NCI-H2107 (cell line): ENCODE results near the gene SZT2.
"Not testable (repeated sequence)": the region's sequence is repeated elsewhere in the genome, so short reads cannot be mapped to it uniquely, and the experiment has no call there.

Experiments
- DNase-seq: peaks from one replicate; lab custom pipeline; 2025; lab: John Stamatoyannopoulos, UW

SZT2 gene

DNA sequence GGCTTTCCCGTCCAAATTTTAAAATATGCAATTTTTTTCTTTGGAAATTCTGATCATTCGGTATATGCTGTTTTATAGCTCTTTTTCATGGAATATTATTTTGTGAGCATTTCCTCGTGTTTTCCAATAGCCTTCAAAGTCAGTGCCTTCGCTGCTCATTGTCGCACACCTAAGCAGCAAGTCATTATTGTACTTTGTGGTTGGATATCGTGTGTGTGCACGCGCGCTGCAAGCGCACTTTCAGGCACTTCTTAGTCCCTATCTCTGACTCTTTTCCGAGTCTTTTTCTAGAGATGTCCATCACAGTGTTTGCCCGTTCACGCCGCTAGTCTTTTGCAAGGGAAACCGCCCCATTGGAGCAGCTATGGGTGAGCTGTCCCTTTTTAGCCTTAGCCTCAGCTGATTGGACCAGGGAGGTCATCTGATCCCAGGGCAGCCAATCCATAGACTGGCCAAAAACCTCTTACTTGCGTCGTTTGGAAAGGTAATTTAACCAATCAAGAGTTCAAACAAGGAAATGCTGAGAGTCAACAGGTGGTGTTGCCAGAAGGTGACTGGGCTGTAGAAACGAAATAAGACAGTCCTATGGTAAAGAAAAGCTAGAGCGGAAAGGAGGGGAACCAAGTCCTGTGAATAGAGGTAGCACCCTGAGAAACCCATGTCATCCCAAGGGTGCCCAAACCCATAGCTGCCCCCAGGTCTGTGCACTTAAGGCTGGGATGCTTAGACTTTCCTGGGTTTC is 64.7 kb downstream of the SZT2 start:
- peak; percentile 85 for DNase-seq

DNA sequence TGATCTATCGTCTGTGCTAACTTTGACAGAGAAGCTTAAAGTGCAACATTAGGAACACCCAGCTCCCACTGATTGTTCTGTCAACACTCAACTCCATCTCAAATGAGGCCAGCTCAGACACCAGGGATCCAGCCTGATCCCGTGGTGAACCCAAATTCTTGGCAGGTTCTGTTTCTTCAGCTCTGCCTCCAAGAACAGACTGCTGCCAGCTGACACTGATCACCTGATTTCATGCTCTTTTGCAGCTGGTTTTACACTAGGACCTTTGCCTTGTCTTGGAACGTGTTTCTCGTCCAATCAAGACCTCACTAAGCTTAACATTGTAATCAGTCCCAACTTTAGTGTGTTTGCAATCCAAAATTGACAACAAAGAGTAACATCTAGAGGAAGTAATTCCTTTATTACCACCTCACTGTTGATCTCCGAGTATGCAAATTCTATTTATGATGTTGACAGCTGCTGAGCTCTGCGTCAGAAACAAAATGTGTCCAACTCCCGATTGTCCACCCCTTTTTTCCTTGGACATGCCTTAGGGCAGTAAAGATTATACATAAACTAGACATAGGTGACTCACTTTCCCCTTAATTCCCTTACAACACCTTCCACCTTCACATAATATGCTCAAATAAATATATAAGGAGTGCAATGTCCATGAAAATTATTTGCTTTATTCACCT is 65.7 kb downstream of the SZT2 start:
- DNase-seq = no peak

DNA sequence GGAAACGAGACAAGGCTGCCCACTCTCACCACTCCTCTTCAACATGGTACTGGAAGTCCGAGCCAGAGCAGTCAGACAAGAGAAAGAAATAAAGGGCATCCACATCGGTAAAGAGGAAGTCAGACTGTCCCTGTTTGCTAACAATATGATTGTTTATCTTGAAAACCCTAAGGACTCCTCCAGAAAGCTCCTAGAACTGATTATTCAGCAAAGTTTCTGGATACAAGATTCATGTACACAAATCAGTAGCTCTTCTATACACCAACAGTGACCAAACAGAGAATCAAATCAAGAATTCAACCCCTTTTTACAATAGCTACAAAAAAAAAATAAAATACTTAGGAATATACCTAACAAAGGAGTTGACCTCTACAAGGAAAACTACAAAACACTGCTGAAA is 68.7 kb downstream of the SZT2 start:
- not testable (repeated sequence) for DNase-seq

DNA sequence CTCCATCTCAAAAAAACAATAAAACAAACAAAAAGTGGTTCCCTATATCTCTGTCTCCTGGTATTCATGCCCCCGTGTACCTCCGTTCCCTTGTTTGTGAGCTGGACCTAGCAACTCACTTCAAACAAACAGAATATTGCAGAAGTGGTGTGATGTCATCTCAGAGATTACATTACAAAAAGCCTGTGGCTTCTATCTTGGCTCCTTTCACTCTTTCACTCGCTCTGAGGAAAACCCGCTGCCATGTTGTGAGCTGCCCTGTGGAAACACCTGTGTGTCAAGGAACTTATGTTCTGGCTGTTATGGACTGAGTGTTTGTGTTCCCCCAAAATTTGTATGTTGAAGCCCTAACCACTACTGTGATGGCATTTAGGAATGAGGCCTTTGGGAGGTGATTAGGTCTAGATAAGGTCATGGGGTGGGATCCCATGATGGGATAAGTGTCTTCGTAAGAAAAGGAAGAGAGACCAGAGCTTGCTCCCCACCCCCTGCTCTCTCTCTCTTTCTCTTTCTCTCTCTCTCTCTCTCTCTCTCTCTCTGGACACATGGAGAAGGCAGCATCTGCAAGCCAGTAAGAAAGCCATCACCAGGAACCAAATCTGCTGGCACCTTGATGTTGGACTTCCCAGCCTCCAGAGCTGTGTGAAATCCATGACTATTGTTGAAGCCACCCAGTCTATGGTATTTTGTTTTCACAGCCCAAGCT is 71.4 kb downstream of the SZT2 start:
- no peak for DNase-seq

DNA sequence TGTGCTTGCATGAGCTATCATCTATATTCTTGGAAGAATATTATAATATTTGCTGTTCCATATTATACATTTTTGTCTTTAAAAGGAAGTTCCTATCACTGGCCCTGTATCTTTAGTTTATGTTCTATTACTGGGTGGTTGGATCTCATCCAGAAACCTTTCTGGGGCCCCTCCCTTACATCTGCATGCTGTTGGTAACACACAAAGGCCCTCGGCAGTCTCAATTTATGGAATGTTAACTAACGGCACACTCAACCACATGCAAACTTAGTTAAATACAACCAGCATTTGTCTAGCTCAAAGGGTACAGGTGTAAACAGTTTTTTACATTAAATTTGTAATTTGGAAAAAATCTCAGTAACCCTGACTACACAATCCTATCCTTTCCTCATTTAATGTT is 73.8 kb downstream of the SZT2 start:
- DNase-seq = no peak

DNA sequence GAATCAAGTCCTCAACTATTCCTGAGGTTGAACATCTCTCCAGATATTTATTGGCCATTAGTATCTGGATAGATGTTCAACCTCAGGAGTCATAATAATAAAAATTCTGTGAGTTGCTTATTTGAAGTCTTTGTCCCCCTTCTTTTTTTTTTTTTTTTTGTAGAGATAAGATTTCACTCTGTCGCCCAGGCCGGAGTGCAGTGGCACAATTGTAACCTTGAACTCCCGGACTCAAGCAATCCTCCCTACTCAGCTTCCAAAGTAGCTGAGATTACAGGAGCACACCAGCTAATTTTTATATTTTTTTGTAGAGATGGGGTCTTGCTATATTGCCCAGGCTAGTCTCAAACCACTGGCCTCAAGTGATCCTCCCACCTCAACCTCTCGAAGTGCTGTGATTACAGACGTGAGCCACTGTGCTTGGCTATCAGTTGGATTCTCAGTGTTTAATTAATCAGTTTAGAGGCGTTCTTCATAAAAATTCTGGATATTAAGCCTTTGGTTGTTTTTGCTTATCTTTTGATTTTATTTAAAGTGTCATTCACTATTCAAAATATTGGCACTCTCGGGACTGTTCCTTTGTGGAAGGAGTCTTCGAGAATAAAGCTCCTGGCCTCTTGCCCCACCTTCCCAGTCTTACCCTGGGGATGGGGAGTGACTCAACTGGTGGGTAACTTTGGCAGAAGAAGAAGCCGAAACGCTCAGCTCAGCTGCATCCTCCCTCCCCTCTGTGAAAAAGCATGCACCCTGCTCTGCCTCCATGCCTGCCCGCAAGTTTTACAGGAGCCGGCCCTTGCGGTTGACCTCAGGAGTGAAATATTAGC is 75.2 kb downstream of the SZT2 start:
- no peak for DNase-seq

DNA sequence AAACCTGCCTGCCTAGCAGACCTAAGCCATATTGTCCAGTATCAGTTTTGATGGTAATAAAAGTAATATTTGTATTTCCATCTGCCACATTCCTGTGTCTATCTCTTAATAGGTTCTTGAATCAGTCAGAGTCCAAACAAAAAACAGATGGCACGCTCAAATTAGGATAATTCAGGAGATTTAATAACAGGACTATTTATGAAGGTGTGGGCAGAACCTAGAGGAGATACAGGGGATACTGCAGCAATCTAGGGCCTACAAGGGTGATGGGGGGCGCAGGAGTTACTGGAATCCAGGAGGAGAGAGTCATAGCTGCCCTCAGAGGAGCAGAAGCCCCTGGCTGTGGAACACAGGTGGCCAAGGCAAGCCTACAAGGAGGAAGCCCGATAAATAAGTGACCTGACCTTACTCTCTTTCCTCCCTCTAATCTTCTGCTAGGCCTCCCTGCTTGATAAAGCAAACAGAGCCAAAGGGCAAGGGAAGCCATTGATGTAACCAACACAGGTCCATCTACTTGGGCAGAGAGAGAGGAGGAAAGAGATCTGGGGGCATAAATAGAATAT is 75.9 kb downstream of the SZT2 start:
- DNase-seq = no peak

DNA sequence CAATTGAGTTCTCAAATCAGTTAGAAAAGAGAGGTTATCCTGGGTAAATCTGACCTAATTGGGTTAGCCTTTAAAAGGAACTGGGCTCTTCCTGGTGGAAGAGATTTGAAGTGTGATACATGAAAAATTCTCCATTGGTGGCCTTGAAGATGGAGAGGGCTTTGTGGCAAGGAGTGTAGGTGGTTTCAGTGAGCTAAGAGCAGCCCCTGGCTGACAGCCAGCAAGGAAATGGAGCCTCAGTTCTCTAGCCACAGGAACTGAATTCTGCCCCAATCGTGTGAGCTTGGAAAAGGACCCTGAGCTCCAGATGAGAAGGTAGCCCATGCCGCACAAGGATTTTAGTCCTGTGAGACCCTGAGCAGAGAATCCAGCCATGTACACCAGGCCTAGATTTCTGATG is 76.7 kb downstream of the SZT2 start:
- DNase-seq = no peak

DNA sequence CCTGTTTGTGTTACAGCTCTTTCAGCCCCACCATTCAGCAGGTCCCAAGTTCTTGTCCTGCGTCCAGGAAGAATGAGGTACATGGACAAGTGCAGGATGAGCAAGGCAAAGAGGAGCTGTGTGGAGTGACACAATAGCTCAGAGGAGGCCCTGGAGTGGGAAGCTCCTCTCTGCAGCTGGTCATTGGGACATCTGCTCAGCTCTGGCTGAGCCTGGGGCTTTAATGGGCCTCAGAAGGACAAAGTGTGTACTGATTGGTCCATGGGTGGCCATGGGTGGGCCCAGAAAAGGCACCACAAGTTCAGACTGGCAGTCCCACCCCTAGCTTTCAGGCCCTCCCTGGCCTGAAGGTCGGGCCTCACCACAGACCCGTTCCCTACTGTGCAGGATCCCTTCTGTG is 78.7 kb downstream of the SZT2 start:
- DNase-seq = no peak

DNA sequence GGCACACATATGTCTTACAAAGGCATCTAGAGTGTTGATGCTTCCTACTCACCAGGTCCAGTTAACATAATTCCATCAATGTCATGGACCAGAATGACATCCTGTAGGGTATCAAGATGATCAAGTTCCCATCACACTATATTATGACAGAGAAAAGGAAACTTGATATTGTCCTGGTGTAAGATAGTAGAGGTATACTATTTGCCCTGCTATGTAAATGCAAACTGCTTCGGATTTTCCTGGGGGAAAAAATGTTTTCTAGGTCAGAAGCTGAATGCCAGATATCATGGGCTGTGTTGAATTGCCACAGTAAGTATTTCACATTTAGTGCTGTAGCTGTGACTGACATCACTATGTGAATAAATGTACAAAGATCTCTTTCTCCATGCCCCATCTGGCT is 80.2 kb downstream of the SZT2 start:
- DNase-seq = no peak

DNA sequence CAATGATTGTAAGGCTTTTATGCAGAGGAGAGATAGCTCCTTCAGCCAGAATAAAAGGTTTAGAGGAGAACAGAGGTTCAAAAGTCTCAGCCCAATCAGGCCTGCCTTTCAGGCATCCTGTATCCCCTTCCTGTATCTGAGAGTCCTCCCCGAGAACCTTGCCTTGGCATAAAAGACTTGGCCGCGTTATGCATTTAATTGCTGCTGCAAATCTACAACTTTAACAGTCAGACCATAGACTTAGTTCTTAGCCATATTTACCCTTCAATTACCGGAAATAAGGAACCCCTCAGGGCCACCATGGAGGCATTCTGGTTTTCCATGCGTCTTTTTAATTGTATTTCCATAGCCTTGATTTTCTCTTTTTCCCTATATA is 82.4 kb downstream of the SZT2 start:
- DNase-seq = no peak

DNA sequence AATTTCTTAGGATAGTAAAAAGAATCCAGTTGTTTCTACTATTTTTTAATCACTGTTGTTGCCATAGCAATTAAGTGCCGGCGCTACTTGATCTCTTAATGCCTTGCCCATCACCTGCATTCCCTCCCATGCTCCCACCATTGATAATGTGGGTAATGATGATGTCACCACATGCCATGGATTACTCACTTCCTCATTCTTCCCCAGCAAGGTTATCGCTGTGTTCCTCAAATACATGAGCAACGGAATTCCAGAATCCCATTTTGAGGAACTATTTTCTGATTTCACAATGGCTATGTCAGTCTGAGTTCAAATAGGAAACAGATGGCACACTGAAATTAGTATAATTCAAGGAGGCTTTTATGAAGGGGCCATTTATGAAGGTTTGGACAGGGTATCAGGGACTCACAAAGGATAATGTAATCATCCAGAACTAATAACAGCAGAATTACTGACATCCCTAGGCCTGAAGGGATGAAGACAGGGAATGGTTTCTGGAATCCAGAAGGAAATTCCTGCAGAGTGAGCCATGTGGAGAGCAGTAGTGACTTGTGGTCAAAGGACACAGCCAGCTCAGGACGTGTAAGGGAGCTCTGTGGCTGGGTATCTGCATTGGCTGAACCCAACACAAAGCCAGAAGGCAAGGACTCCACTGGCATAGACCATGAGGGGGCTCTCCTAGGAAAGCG is 82.9 kb downstream of the SZT2 start:
- not testable (repeated sequence) for DNase-seq

DNA sequence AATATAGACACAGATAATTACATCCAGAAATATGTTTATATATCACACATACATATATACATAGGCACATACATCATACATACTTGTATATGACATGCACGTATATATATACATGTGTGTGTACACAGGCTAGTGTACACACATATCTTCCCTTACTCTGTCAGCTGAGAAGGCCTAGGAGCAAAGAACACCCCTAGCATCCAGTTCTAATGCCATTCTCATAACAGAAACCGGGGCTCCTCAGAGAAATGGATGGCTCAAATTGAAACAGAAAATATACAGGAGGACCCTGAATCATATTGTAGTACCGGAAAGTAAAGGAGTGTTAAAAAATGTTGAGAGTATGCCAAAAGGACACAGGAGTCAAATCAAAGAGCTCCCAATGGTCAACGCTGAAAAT is 83.8 kb downstream of the SZT2 start:
- DNase-seq = no peak

DNA sequence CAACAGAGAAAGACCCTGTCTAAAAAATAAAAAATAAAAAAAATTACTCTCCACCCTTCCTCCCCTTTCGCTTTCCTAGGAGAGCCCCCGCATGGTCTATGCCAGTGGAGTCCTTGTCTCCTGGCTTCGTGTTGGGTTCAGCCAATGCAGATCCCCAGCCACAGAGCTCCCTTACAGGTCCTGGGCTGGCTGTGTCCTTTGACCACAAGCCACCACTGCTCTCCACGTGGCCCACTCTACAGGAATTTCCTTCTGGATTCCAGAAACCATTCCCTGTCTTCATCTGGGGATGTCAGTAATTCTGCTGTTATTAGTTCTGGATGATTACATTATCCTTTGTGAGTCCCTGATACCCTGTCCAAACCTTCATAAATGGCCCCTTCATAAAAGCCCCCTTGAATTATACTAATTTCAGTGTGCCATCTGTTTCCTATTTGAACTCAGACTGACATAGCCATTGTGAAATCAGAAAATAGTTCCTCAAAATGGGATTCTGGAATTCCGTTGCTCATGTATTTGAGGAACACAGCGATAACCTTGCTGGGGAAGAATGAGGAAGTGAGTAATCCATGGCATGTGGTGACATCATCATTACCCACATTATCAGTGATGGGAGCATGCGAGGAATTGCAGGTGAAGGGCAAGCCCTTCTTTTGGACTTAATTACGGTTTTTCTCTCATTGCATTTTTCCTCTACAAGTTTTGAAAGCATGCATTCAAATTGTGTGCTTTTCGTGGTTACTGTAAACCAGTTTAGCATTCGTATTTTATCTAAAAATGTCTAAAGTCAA is 86.1 kb downstream of the SZT2 start:
- DNase-seq = not testable (repeated sequence)

DNA sequence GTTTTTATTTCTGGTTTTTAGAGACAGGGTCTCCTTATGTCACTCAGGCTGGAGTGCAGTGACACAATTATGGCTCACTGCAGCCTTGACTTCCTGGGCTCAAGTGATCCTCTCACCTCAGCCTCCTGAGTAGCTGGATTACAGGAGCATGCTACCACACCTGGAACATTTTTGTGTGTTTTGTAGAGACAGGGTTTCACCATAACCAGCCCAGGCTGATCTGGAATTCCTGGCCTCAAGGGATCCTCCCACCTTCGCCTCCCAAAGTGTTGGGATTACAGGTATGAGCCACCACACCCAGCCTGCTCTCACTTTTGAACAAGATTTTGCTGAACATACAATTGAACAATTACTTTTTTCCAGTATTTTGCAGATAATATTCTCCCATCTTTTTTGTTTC is 88.0 kb downstream of the SZT2 start:
- DNase-seq = no peak

DNA sequence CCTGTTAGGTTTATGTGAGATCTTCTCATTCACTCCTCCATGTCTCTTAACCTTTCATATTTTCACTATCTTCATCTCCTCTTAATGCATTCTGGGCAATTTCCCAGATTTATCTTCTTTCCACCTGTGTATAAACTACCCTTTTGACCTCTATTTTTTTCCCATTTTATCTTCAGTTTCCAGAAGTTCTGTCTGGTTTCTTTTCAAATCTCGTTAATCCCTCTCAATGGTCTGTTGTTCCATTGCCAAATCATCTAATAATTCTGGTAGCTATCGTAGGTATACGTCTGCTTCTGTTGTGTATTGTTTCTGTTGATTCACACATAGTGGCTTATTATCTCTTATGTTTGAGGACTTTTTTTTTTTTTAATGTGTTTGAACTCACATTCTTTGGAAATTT is 89.7 kb downstream of the SZT2 start:
- DNase-seq = no peak

DNA sequence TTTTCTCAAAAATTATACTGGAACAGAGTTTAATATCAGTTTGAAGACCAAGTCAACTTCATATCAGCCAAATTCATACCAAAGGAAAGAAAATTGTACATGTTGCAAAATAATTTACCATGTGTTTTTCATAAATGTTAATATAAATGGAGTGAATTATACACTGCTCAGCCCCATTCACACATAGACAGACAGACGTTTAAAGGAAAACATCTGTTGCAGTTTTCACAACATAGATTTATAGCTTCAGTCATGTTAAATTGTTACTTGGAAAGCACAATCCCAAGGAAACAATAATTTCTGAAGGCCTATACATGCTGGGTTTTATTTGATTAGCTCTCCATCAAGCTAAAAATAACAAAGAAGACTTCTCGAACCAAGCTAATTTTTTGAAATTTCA is 91.8 kb downstream of the SZT2 start:
- no peak for DNase-seq

DNA sequence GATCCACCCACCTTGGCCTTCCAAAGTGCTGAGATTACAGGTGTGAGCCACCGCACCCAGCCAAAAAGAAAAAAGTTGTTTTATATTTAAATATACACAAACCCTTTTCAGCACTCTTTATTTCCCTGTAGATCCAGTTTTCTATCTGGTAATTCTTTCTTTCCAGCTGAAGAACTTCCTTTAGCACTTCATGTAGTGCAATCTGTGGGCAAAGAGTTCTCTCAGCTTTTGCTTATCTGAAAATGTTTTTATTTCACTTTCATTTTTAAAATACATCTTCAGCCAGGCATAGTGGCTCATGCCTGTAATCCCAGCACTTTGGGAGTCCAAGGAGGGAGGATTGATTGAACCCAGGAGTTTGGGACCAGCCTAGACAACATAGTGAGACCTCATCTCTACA is 92.5 kb downstream of the SZT2 start:
- DNase-seq = no peak

DNA sequence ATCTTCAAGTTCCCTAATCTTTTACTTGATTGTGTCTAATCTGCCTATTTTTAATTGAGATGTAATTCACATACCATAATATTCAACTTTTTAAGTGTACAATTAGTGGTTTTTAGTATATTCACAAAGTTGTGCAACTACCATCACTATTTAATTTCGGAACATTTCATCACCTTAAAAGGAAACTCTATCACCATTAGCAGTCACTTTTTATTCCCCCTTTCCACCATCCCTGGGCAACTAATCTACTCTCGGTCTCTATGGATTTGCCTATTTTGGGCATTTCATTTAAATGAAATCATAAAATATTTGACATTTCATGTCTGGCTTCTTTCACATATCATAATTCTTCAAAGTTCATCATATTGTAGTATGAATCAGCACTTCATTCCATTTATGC is 94.7 kb downstream of the SZT2 start:
- no peak for DNase-seq

DNA sequence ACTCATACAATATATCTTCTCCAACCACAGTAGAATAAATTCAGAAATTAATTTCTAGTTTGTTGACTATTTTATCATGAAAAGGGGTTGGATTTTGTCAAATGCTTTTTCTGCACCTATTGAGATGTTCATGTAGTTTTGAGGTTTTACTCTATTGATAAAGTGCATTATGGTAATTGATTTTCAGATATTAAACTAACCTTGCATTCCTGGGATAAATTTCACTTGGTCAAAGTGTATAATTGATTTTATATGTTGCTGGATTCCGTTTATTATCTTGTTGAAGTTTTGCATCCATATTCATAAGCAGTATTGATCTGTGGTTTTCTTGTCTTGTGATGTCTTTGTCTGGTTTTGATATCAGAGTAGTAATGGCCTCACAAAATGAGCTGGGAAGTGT is 98.5 kb downstream of the SZT2 start:
- no peak for DNase-seq

DNA sequence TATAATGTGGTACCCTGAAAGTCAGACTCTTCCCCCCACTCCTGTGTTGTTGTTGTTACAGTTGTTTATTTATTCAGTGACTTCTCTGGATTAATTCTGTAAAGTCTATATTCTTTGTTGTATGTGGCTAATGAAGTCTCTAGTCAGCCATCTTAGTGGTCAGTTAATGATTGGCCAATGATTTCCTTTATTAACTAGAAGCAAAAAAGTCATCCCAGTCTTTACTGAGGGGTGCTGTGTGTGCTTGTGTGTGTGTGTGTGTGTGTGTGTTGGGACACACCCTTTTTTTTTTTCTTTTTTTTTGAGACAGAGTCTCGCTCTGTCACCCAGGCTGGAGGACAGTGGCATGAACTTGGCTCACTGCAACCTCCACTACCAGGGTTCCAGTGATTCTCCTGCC is 101.4 kb downstream of the SZT2 start:
- DNase-seq = no peak
